Loucy (cell line): Measurements from ENCODE around the gene TMEM81.

Experiments used
- H2AFZ ChIP-seq: fragments of 200-600 bp; sonication (generic); 2 replicates; pipeline ENCODE4 v1.6.0; 2016; ENCODE audit warnings: antibody characterized with exemption, mild to moderate bottlenecking, low read length, moderate library complexity
- H3F3A ChIP-seq: fragments of 200-600 bp; 2 replicates; pipeline ENCODE4 v1.6.0; 2016; ENCODE audit warnings: antibody characterized with exemption, low read depth, mild to moderate bottlenecking
- H3K27me3 ChIP-seq: fragments of 200-600 bp; sonication (generic); 2 replicates; pipeline ENCODE4 v1.6.1; 2014; ENCODE audit warnings: low read length, mild to moderate bottlenecking; ENCODE audit not compliant: insufficient read depth, poor library complexity, severe bottlenecking
- H3K36me3 ChIP-seq: fragments of 200-600 bp; sonication (generic); 2 replicates; pipeline ENCODE4 v1.6.1; 2016; ENCODE audit warnings: low read length; ENCODE audit not compliant: insufficient read depth
- H3K4me1 ChIP-seq: fragments of 200-600 bp; sonication (generic); 2 replicates; pipeline ENCODE4 v1.5.1; 2014; ENCODE audit warnings: low read length, mild to moderate bottlenecking; ENCODE audit not compliant: insufficient read depth, poor library complexity, severe bottlenecking
- H3K4me2 ChIP-seq: fragments of 200-600 bp; sonication (generic); 2 replicates; pipeline ENCODE4 v1.6.0; 2014; ENCODE audit warnings: antibody characterized with exemption, low read length, low read depth, mild to moderate bottlenecking; ENCODE audit not compliant: poor library complexity, severe bottlenecking
- H3K4me3 ChIP-seq: fragments of 200-600 bp; sonication (generic); 2 replicates; pipeline ENCODE4 v1.5.1; 2014; ENCODE audit warnings: low read length, mild to moderate bottlenecking, mixed read lengths; ENCODE audit not compliant: poor library complexity, severe bottlenecking
- H3K79me2 ChIP-seq: fragments of 200-600 bp; sonication (generic); 2 replicates; pipeline ENCODE4 v1.6.1; 2014; ENCODE audit warnings: low read length; ENCODE audit not compliant: insufficient read depth
- H3K9ac ChIP-seq: fragments of 200-600 bp; sonication (generic); 2 replicates; pipeline ENCODE4 v1.6.0; 2014; ENCODE audit warnings: mild to moderate bottlenecking, low read depth, low read length, moderate library complexity; ENCODE audit not compliant: poor library complexity, severe bottlenecking
- H3K9me2 ChIP-seq: fragments of 200-600 bp; sonication (generic); replicated peaks from 2 replicates; pipeline ENCODE4 v1.6.1; 2016; ENCODE audit warnings: low read depth, low read length, mixed read lengths
- H3K9me3 ChIP-seq: fragments of 200-600 bp; sonication (generic); 2 replicates; pipeline ENCODE4 v1.6.1; 2014; ENCODE audit warnings: mild to moderate bottlenecking, antibody characterized with exemption, low read length, low read depth; ENCODE audit not compliant: insufficient read depth
- H4K20me1 ChIP-seq: fragments of 200-600 bp; sonication (generic); 2 replicates; pipeline ENCODE4 v1.6.0; 2014; ENCODE audit warnings: antibody characterized with exemption, low read length, mild to moderate bottlenecking; ENCODE audit not compliant: insufficient read depth, poor library complexity, severe bottlenecking
- EZH2phosphoT487 ChIP-seq: fragments of 200-600 bp; IDR thresholded peaks from 2 replicates; pipeline ENCODE4 v1.6.1; 2018; ENCODE audit warnings: antibody characterized with exemption, mild to moderate bottlenecking, moderate library complexity, borderline replicate concordance
- TF ChIP-seq, protein P1 (sequence below): fragments of 200-600 bp; sonication (generic); conservative IDR thresholded peaks from 2 replicates; pipeline ENCODE4 v1.5.1; 2014; ENCODE audit warnings: mild to moderate bottlenecking, antibody characterized with exemption, low read length

The TMEM81 gene

GRCh38 chr1:205065666-205066065 lies 18.6 kb downstream of the TMEM81 start:
- H3K4me1 ChIP-seq: peaks cover 3% of the 10 kb centered on the region
- no peaks in the 10 kb centered on the region for H3F3A ChIP-seq
- H3K9ac ChIP-seq: no peak overlapping the region
- H3K4me3 ChIP-seq: no peak overlapping the region
- no peaks in the 10 kb centered on the region for H3K36me3 ChIP-seq
- no peak overlapping the region for H3K4me2 ChIP-seq
- H2AFZ ChIP-seq: no peak overlapping the region
- H4K20me1 ChIP-seq: no peaks in the 10 kb centered on the region
- H3K27me3 ChIP-seq: no peaks in the 10 kb centered on the region
- no peaks in the 10 kb centered on the region for H3K79me2 ChIP-seq
- no peaks in the 10 kb centered on the region for H3K9me3 ChIP-seq
- H3K9me2 ChIP-seq: no peaks in the 10 kb centered on the region
- TF ChIP-seq, protein P1, sequence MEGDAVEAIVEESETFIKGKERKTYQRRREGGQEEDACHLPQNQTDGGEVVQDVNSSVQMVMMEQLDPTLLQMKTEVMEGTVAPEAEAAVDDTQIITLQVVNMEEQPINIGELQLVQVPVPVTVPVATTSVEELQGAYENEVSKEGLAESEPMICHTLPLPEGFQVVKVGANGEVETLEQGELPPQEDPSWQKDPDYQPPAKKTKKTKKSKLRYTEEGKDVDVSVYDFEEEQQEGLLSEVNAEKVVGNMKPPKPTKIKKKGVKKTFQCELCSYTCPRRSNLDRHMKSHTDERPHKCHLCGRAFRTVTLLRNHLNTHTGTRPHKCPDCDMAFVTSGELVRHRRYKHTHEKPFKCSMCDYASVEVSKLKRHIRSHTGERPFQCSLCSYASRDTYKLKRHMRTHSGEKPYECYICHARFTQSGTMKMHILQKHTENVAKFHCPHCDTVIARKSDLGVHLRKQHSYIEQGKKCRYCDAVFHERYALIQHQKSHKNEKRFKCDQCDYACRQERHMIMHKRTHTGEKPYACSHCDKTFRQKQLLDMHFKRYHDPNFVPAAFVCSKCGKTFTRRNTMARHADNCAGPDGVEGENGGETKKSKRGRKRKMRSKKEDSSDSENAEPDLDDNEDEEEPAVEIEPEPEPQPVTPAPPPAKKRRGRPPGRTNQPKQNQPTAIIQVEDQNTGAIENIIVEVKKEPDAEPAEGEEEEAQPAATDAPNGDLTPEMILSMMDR: no peak
- TF ChIP-seq EZH2phosphoT487: no peak

GRCh38 chr1:205064741-205065316 lies 19.4 kb downstream of the TMEM81 start:
- H3K79me2 ChIP-seq: no peaks in the 10 kb centered on the region
- no peaks in the 10 kb centered on the region for H3K36me3 ChIP-seq
- H3K4me3 ChIP-seq: no peak overlapping the region
- no peaks in the 10 kb centered on the region for H3K9me3 ChIP-seq
- H3K4me1 ChIP-seq: peaks cover 3% of the 10 kb centered on the region
- no peak overlapping the region for H3K4me2 ChIP-seq
- no peaks in the 10 kb centered on the region for H3F3A ChIP-seq
- TF ChIP-seq, protein P1: no peak
- TF ChIP-seq EZH2phosphoT487: no peak
- H3K9ac ChIP-seq: no peak overlapping the region
- H3K27me3 ChIP-seq: no peaks in the 10 kb centered on the region
- H3K9me2 ChIP-seq: no peaks in the 10 kb centered on the region
- no peak overlapping the region for H2AFZ ChIP-seq
- H4K20me1 ChIP-seq: no peaks in the 10 kb centered on the region

- Histone ChIP-seq H3K9me3 (no peaks in the 10 kb centered on the region), H3K4me2 (no peak overlapping the region), H3K9me2 (no peaks in the 10 kb centered on the region), H3K79me2 (no peaks in the 10 kb centered on the region), H3K4me1 (peaks cover 3% of the 10 kb centered on the region), H4K20me1 (no peaks in the 10 kb centered on the region), H3K36me3 (no peaks in the 10 kb centered on the region), H2AFZ (no peak overlapping the region), H3K9ac (no peak overlapping the region), H3K27me3 (no peaks in the 10 kb centered on the region), H3K4me3 (no peak overlapping the region), H3F3A (no peaks in the 10 kb centered on the region)
- no peak for TF ChIP-seq EZH2phosphoT487
- TF ChIP-seq, protein P1: no peak
Measured at GRCh38 chr1:205064301-205064700, 20.0 kb downstream of the TMEM81 start.
